HG02938 (cell line): ENCODE measurements around the gene RADIL.
"Not testable (repeated sequence)": the region's sequence is repeated elsewhere in the genome, so short reads cannot be mapped to it uniquely, and the experiment has no call there.

Experiments
- ATAC-seq: cut with Tn5 transposase; IDR thresholded peaks from one replicate; pipeline ENCODE4 v1.9.1; 2021; ENCODE audit warnings: mild to moderate bottlenecking, moderate library complexity; ENCODE audit not compliant: unreplicated experiment

Gene RADIL

GRCh38 chr7:4815609-4816418 is 67.7 kb downstream of the RADIL start:
- ATAC-seq, result no peak

DNA sequence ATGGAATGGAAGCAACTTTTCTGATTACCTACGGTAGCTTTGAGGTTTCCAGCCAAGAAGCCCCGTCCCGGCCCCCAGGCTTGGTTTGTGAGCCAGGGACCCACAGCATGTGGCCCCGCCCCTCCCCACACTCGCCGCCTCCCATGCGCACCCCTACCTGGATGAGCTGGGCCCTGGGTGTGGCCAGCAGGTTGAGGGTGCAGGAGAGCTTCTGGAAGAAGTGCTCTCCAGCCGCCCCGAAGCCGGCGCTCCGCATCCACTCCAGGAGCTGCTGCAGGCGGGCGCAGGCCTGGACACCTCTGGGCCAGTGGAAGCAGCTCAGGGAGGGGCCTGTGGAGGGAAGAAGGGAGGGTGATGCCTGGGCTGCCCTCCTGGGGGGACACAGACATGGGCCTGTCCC is 68.4 kb downstream of the RADIL start:
- ATAC-seq, result no peak

- ATAC-seq, result no peak
Observed at GRCh38 chr7:4814433-4814832, 69.1 kb downstream of the RADIL start.

GRCh38 chr7:4809666-4810065 is 73.8 kb downstream of the RADIL start:
- no peak for ATAC-seq

DNA sequence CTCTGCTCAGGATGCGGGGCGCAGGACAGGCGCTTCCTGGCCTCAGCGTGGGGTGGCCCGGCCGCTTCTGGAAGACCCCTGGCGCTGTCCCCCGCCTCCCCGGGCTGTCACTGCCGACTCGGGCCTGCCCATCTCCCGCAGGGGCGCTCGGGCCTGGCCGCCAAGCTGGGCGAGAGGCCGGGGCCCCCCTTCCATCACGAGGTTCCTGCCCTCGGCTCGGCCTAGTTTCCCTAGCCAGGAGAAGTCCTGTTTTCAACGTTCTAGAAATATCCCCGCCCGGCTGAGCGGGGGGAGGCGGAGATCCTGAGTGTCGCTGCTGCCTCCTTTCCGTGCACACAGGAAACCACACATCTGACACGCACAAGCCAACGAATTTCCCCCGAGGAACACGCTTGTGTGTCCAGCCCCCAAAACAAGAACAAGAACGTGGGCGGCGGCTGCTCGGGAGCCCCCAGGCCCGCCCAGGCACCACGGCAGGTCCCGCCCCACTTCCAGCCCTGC is 74.4 kb downstream of the RADIL start:
- no peak for ATAC-seq

DNA sequence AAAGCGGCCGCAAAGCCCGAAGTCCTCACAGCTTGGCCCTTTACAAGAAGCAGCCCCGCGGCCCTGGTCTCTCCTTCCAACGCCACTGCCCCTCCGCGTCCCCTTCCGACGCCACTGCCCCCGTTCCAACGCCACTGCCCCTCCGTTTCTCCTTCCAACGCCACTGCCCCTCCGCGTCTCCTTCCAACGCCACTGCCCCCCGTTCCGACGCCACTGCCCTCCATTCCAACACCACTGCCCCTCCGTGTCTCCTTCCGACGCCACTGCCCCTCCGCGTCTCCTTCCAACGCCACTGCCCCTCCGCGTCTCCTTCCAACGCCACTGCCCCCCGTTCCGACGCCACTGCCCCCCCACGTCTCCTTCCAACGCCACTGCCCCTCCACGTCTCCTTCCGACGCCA is 75.0 kb downstream of the RADIL start:
- ATAC-seq, result no peak

- ATAC-seq, result no peak
Observed at GRCh38 chr7:4808026-4808425, 75.5 kb downstream of the RADIL start.

DNA sequence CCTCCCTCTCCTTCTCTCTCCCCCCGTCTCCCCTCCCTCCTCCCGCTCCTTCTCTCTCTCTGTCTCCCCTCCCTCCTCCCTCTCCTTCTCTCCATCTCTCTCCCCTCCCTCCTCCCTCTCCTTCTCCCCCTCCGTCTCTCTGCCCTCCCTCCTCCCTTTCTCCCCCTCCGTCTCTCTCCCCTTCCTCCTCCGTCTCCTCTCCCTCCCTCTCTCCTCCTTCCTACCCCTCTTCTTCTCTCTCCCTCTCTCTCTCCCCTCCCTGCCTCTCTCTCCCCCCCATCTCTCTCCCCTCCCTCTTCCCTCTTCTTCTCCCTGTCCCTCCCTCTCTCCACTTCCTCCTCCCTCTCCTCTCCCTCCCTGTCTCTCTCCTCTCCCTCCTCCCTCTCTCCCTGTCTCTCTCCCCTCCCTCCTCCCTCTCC is 75.9 kb downstream of the RADIL start:
- no peak for ATAC-seq

GRCh38 chr7:4806983-4807597 is 76.4 kb downstream of the RADIL start:
- ATAC-seq, result no peak

GRCh38 chr7:4805984-4806300 is 77.6 kb downstream of the RADIL start:
- ATAC-seq, result no peak

- ATAC-seq, result no peak
Observed at GRCh38 chr7:4805110-4805983, 78.2 kb downstream of the RADIL start.

DNA sequence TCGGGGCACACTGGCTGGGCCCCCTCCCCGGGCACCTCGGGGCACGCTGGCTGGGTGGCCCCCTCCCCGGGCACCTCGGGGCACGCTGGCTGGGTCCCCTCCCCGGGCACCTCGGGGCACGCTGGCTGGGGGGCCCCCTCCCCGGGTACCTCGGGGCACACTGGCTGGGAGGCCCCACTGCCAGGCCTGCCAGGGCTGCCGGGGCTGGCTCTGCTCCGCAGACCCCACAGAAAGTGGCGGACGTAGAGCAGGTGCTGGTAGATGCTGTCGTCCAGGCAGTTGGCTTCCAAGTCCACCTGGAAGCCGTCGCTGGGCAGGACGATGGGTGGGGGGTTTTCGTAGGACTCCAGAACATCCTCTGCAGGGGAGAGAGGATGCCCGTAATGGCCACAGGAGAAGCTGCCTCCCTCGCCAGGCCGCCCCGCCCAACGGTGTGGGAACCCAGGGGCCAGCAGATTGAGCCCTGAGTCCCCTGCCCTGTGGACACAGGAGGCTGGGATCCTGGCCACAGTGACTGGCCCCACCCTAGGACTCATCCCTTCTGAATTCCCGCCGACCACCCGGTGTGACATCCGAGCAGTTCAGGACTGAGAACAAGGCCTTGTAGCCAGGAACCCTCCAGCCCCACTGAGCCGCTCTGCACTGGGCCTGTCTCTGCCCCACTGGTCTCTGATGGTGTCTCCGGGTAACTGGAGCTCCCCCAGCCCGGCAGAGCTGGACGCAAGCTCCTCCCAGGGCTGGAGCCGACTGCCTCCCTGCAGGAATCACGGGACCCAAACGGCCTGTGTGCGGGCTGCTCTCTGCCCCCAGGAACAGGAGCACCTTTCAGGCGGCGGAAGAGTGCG is 79.9 kb downstream of the RADIL start:
- ATAC-seq, result no peak

GRCh38 chr7:4802577-4802976 is 80.9 kb downstream of the RADIL start:
- not testable (repeated sequence) for ATAC-seq

DNA sequence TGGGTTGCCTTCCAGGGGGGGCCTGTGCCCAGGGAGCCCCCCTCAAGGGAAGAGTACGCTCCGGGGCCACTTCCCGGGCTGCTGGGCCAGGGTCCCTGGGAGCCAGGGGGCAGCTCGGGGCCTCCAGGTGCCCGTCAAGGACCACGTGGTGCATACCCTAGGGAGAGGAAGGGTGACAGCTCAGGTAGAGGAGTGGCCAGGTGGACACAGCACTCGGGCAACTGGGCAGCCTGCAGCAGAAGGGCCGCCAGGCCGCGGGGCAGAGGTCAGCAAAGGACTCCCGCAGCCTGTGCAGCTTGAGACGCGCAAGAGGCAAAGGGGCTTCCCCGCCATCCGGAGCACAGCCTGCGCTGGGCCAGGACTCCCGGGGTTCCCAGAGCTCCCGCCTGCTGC is 81.7 kb downstream of the RADIL start:
- ATAC-seq, result no peak

DNA sequence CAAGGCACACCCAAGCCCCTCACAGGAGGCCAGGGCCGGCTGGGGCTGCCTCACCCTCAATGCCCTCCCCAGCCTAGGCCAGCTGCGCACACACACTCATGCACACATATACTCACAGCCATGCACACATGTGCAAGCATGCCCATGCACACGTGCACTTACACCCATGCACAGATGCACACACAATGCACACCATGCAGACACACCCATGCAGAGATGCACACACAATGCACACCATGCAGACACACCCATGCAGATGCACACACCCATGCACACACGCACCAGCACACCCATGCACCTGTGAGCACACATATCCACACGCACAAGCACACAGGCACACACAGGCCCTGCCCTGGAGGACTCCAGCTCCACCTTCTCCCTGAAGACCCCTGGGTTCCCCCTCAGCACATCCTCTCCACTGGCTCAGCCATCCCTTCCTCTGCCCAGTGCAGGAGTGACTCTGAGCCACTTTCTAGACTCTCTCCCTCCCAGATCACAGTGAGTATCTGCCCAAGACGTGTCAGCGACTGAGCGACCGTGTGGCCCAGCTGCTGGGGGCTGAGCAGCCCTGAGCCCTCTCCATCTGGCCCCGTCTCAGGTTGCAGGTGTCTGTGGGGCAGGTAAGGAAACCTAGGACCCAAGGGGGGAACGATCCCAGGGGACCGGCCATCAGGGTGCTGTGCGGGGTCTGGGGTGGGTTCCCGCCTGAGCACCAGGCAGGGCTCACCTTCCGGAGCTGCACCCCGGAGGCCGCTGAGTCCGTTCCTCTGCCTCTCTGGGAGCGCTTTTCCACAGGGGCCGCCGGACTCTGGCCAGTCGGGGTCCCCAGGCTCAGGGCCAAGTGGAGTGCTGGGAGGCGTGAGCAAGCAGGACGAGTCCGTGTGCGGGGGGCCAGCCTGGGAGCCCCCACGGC is 82.3 kb downstream of the RADIL start:
- no peak for ATAC-seq

DNA sequence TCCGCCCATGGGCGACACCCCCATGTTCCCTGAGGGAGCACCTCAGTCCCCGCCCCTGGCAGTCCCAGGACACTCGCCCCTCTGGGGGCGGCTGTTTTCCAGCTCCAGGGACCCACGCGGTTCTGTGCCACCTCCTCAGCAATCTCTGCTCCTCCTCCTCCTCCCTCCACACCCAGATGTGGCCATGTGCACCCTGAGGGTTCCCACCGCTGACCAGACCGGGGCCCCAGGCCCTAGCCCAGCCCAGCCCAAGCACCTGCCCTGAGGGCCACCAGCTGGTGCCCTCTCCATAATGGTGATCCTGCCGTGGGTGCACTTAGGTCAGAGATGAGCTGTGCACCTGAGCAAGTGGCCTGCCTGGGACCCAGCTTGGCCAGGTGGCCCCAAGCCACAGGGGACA is 83.0 kb downstream of the RADIL start:
- no peak for ATAC-seq

GRCh38 chr7:4799508-4800268 is 83.8 kb downstream of the RADIL start:
- ATAC-seq, result no peak

GRCh38 chr7:4798706-4799235 is 84.7 kb downstream of the RADIL start:
- no peak for ATAC-seq
